SU-DHL-6 (cell line): ENCODE results near the gene PNPLA7.

Experiments
- EZH2phosphoT487 ChIP-seq: fragments of 200-600 bp; sonication (generic), shearing (Covaris generic); conservative IDR thresholded peaks from 2 replicates; pipeline ENCODE4 v1.6.1; 2018; ENCODE audit warnings: mild to moderate bottlenecking, antibody characterized with exemption, low read length, moderate library complexity, mixed read lengths
- TF ChIP-seq, protein P1 (sequence below): fragments of 200-600 bp; sonication (generic); IDR thresholded peaks from one replicate; pipeline ENCODE4 v1.5.1; 2017; ENCODE audit warnings: antibody characterized with exemption, mild to moderate bottlenecking, low read length, moderate library complexity; ENCODE audit not compliant: insufficient read depth, poor library complexity, severe bottlenecking

GRCh38 chr9:137423514-137424291 is 126.5 kb downstream of the PNPLA7 start:
- TF ChIP-seq, protein P1, sequence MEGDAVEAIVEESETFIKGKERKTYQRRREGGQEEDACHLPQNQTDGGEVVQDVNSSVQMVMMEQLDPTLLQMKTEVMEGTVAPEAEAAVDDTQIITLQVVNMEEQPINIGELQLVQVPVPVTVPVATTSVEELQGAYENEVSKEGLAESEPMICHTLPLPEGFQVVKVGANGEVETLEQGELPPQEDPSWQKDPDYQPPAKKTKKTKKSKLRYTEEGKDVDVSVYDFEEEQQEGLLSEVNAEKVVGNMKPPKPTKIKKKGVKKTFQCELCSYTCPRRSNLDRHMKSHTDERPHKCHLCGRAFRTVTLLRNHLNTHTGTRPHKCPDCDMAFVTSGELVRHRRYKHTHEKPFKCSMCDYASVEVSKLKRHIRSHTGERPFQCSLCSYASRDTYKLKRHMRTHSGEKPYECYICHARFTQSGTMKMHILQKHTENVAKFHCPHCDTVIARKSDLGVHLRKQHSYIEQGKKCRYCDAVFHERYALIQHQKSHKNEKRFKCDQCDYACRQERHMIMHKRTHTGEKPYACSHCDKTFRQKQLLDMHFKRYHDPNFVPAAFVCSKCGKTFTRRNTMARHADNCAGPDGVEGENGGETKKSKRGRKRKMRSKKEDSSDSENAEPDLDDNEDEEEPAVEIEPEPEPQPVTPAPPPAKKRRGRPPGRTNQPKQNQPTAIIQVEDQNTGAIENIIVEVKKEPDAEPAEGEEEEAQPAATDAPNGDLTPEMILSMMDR: no peak
- no peak for TF ChIP-seq EZH2phosphoT487
